ENCODE results near the gene CELSR1.
"Not testable (repeated sequence)": the region's sequence is repeated elsewhere in the genome, so short reads cannot be mapped to it uniquely, and the experiment has no call there.

Gene CELSR1

DNA sequence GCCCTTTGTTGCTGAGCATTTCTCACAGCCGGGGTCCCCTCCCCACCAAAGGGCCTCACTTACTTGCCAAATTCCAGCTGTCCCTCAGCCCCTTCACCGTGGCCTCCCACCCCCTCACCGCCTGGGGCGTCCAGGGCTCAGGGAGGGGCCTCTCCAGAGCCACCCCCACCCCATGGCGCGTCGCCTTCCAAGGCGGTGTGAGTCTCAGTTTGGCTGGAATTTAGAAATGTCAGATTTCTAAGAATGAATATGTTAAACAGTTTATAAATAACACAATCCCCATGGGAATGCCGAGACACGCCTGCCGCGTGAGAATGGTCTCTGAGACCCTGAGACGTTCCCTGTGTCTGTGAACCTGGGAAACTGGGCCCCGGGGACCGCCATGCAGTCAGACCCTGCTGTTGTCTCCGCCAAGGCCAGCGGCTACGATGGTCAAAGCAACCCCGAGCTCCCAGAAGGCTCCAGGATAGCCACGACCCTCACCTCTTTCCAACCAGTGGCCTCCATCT is 28.9 kb downstream of the CELSR1 start:
- TF ChIP-seq, protein P1, sequence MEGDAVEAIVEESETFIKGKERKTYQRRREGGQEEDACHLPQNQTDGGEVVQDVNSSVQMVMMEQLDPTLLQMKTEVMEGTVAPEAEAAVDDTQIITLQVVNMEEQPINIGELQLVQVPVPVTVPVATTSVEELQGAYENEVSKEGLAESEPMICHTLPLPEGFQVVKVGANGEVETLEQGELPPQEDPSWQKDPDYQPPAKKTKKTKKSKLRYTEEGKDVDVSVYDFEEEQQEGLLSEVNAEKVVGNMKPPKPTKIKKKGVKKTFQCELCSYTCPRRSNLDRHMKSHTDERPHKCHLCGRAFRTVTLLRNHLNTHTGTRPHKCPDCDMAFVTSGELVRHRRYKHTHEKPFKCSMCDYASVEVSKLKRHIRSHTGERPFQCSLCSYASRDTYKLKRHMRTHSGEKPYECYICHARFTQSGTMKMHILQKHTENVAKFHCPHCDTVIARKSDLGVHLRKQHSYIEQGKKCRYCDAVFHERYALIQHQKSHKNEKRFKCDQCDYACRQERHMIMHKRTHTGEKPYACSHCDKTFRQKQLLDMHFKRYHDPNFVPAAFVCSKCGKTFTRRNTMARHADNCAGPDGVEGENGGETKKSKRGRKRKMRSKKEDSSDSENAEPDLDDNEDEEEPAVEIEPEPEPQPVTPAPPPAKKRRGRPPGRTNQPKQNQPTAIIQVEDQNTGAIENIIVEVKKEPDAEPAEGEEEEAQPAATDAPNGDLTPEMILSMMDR (IDR thresholded peaks at IDR 0.05), result no peak
- Histone ChIP-seq H3K9me3 (no peaks in the 10 kb centered on the region), H3K27ac (no peak overlapping the region), H3K4me3 (ENCODE audit: low read depth in 1 of 2, low read length in 1 of 2) (no peak overlapping the region), H3K27me3 (peaks cover 17% of the 10 kb centered on the region), H3K4me1 (ENCODE audit: control insufficient read depth in 1 of 2, insufficient read depth in 1 of 2, low read depth in 1 of 2, low read length in 1 of 2) (no peaks in the 10 kb centered on the region), H3K36me3 (no peaks in the 10 kb centered on the region)

- H3K27me3 ChIP-seq, result peaks cover 25% of the 10 kb centered on the region
- H3K4me3 ChIP-seq (ENCODE audit: low read depth in 1 of 2, low read length in 1 of 2), result no peak overlapping the region
- no peaks in the 10 kb centered on the region for H3K9me3 ChIP-seq
- H3K36me3 ChIP-seq, result no peaks in the 10 kb centered on the region
- H3K4me1 ChIP-seq (ENCODE audit: control insufficient read depth in 1 of 2, insufficient read depth in 1 of 2, low read depth in 1 of 2, low read length in 1 of 2), result no peaks in the 10 kb centered on the region
- no peak overlapping the region for H3K27ac ChIP-seq
- TF ChIP-seq, protein P1 (IDR thresholded peaks at IDR 0.05), result no peak
These were observed 29.7 kb downstream of the CELSR1 start for GRCh38 chr22:46507451-46508425.

DNA sequence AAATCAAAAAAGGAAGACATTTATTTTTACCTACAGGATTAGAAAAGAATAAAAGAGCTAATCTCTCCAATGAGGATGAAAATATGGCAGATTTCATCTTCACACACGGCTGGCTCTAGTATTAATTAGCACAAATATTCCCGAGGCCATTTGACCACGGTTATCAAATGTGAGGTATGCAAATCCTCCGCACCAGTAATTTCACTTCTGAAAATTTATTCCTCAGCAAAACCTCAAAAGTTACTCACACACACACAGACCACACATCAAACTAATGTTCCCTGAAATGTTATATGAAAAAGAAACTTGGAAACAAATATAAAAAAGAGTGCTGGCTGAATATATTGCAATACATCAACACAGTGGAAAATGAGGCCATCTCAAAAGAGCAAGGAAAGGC is 32.8 kb downstream of the CELSR1 start:
- no peaks in the 10 kb centered on the region for H3K36me3 ChIP-seq
- H3K27ac ChIP-seq, result no peak overlapping the region
- no peaks in the 10 kb centered on the region for H3K9me3 ChIP-seq
- peaks cover 41% of the 10 kb centered on the region for H3K27me3 ChIP-seq
- no peaks in the 10 kb centered on the region for H3K4me1 ChIP-seq (ENCODE audit: control insufficient read depth in 1 of 2, insufficient read depth in 1 of 2, low read depth in 1 of 2, low read length in 1 of 2)
- TF ChIP-seq, protein P1 (IDR thresholded peaks at IDR 0.05), result no peak
- H3K4me3 ChIP-seq (ENCODE audit: low read depth in 1 of 2, low read length in 1 of 2), result no peak overlapping the region

DNA sequence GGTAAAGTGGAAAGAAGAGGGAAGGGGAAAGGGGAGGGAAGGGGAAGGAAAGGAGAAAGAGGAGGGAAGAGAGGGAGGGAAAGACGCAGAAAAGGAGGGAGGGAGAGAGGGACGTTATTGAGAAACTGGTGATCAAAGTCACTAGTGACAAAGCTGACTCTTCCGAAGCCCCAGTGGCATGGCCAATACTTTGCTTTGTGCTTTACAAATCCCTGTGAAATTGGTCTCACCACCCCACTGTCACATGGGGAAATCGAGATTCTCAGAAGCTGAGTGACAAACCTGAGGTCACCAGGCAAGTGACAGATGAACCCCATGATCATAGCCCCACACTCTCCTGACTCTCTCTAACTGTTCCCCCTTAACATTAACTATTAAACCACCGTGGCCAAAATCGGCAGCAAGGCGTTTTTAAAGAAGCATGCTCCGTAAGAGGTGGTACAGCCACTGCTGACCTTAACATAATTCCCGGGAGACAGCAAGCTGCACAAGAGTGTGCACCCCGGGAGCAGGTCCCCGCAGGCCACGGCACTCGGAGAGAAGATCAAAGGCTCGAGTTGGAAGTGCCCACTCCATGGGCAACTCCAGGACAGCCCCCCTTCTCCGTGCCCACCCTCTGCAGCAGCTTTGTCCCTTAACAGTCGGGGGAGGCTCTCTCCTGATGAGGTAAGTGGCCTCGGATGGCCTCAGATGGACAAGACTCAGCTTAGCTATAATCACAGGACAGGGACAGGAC is 34.8 kb downstream of the CELSR1 start:
- TF ChIP-seq, protein P1 (IDR thresholded peaks at IDR 0.05), result no peak
- H3K27ac ChIP-seq, result no peak overlapping the region
- no peaks in the 10 kb centered on the region for H3K9me3 ChIP-seq
- peaks cover 52% of the 10 kb centered on the region for H3K27me3 ChIP-seq
- no peaks in the 10 kb centered on the region for H3K36me3 ChIP-seq
- H3K4me1 ChIP-seq (ENCODE audit: control insufficient read depth in 1 of 2, insufficient read depth in 1 of 2, low read depth in 1 of 2, low read length in 1 of 2), result no peaks in the 10 kb centered on the region
- H3K4me3 ChIP-seq (ENCODE audit: low read depth in 1 of 2, low read length in 1 of 2), result no peak overlapping the region

GRCh38 chr22:46501701-46502100 is 35.7 kb downstream of the CELSR1 start:
- H3K27me3 ChIP-seq, result peaks cover 52% of the 10 kb centered on the region
- no peaks in the 10 kb centered on the region for H3K36me3 ChIP-seq
- no peaks in the 10 kb centered on the region for H3K9me3 ChIP-seq
- TF ChIP-seq, protein P1 (IDR thresholded peaks at IDR 0.05), result no peak
- H3K4me3 ChIP-seq (ENCODE audit: low read depth in 1 of 2, low read length in 1 of 2), result no peak overlapping the region
- H3K4me1 ChIP-seq (ENCODE audit: control insufficient read depth in 1 of 2, insufficient read depth in 1 of 2, low read depth in 1 of 2, low read length in 1 of 2), result no peaks in the 10 kb centered on the region
- H3K27ac ChIP-seq, result no peak overlapping the region

DNA sequence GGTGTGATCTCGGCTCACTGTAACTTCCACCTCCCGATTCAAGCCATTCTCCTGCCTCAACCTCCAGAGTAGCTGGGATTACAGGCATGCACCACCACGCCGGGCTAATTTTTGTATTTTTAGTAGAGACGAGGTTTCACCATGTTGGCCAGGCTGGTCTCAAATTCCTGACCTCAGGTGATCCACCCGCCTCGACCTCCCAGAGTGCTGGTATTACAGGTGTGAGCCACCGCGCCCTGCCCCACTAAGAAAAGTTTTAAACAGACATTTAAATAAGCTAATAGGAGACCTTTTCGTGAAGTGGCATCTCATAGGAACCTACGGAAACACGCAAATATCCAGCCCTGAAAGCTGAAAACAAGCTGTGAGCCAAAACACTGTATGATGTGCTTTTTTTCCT is 36.2 kb downstream of the CELSR1 start:
- not testable (repeated sequence) for H3K4me1 ChIP-seq (ENCODE audit: control insufficient read depth in 1 of 2, insufficient read depth in 1 of 2, low read depth in 1 of 2, low read length in 1 of 2); H3K9me3 ChIP-seq; H3K27ac ChIP-seq; H3K36me3 ChIP-seq; H3K4me3 ChIP-seq (ENCODE audit: low read depth in 1 of 2, low read length in 1 of 2)
- peaks cover 52% of the 10 kb centered on the region for H3K27me3 ChIP-seq
